ENCODE measurements around the gene TBC1D23. TPM values are rescaled to one million over a fixed set of nuclear protein-coding genes. Genes with fewer than 3 reads are reported as not detected.

Gene TBC1D23
- total RNA-seq, 1 experiment from 2014 or later: 52.3 TPM

- H3K27me3 ChIP-seq: no peaks in the 10 kb centered on the region
- H3K4me1 ChIP-seq: no peaks in the 10 kb centered on the region
- H3K4me3 ChIP-seq: no peak overlapping the region
- H3K27ac ChIP-seq: no peak overlapping the region
- H3K36me3 ChIP-seq: peaks cover 75% of the 10 kb centered on the region
- H3K9me3 ChIP-seq (replicated peaks): no peaks in the 10 kb centered on the region
- no peak for DNase-seq
Observed at GRCh38 chr3:100364421-100364820, 103.6 kb downstream of the TBC1D23 start.

GRCh38 chr3:100366424-100366823 lies 105.6 kb downstream of the TBC1D23 start:
- no peaks in the 10 kb centered on the region for H3K9me3 ChIP-seq (replicated peaks)
- H3K36me3 ChIP-seq: peaks cover 87% of the 10 kb centered on the region
- no peak overlapping the region for H3K27ac ChIP-seq
- H3K27me3 ChIP-seq: no peaks in the 10 kb centered on the region
- no peak for DNase-seq
- no peak overlapping the region for H3K4me3 ChIP-seq
- H3K4me1 ChIP-seq: no peaks in the 10 kb centered on the region

- H3K27me3 ChIP-seq: no peaks in the 10 kb centered on the region
- H3K9me3 ChIP-seq (replicated peaks): no peaks in the 10 kb centered on the region
- H3K4me1 ChIP-seq: no peaks in the 10 kb centered on the region
- H3K4me3 ChIP-seq: no peak overlapping the region
- H3K27ac ChIP-seq: no peak overlapping the region
- peaks cover 87% of the 10 kb centered on the region for H3K36me3 ChIP-seq
- peak in 1 of 2 experiments; percentile 18 for DNase-seq
Observed at GRCh38 chr3:100368441-100368840, 107.6 kb downstream of the TBC1D23 start.

- peaks cover 82% of the 10 kb centered on the region for H3K36me3 ChIP-seq
- H3K27me3 ChIP-seq: no peaks in the 10 kb centered on the region
- DNase-seq: no peak
- no peak overlapping the region for H3K4me3 ChIP-seq
- no peaks in the 10 kb centered on the region for H3K9me3 ChIP-seq (replicated peaks)
- H3K4me1 ChIP-seq: no peaks in the 10 kb centered on the region
- no peak overlapping the region for H3K27ac ChIP-seq
Observed at GRCh38 chr3:100370756-100371155, 110.0 kb downstream of the TBC1D23 start.

GRCh38 chr3:100374521-100374920 lies 113.7 kb downstream of the TBC1D23 start:
- Histone ChIP-seq H3K9me3 (replicated peaks) (no peaks in the 10 kb centered on the region), H3K4me3 (no peak overlapping the region), H3K4me1 (no peaks in the 10 kb centered on the region), H3K27me3 (no peaks in the 10 kb centered on the region), H3K36me3 (peaks cover 83% of the 10 kb centered on the region), H3K27ac (no peak overlapping the region)
- DNase-seq: no peak

Other genes with a start within 250 kb of the TBC1D23 start
- gene FILIP1L, start 146.5 kb upstream of the TBC1D23 start, total RNA-seq (2014; rRNA removed; shearing (Covaris generic)): 3.7 and 5.0 TPM in 2 replicates
- gene NIT2, start 73.8 kb downstream of the TBC1D23 start, total RNA-seq (2014; rRNA removed; shearing (Covaris generic)): 37.9 and 47.8 TPM in 2 replicates
- gene TOMM70, start 140.1 kb downstream of the TBC1D23 start, total RNA-seq (2014; rRNA removed; shearing (Covaris generic)): 119 and 120 TPM in 2 replicates
- gene LNP1, start 140.5 kb downstream of the TBC1D23 start, total RNA-seq (2014; rRNA removed; shearing (Covaris generic)): 10.1 and 10.5 TPM in 2 replicates
- gene TMEM45A, start 231.6 kb downstream of the TBC1D23 start, total RNA-seq (2014; rRNA removed; shearing (Covaris generic)): 28.3 and 30.2 TPM in 2 replicates

Measured in SJCRH30 (cell line).